ENCODE results near the gene PCDHGA6. TPM values are rescaled to one million over a fixed set of nuclear protein-coding genes. Genes with fewer than 3 reads are reported as not detected.
A peak's percentile ranks its signal among the peaks of the same experiment; 100 is the strongest.

Gene PCDHGA6
- total RNA-seq, 1 donor from 2014 or later, result 2.0 TPM

DNA sequence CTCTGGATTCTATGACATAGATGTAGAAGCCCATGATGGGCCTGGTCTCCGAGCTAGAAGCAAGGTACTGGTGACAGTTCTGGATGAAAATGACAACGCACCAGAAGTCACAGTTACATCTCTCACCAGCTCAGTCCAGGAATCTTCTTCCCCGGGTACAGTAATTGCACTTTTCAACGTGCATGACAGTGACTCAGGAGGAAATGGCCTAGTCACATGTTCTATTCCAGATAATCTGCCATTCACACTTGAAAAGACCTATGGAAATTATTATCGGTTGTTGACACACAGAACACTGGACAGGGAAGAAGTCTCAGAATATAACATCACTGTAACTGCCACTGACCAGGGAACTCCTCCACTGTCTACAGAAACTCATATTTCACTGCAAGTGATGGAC lies 17.6 kb upstream of the PCDHGA6 start:
- TF ChIP-seq, protein P1, sequence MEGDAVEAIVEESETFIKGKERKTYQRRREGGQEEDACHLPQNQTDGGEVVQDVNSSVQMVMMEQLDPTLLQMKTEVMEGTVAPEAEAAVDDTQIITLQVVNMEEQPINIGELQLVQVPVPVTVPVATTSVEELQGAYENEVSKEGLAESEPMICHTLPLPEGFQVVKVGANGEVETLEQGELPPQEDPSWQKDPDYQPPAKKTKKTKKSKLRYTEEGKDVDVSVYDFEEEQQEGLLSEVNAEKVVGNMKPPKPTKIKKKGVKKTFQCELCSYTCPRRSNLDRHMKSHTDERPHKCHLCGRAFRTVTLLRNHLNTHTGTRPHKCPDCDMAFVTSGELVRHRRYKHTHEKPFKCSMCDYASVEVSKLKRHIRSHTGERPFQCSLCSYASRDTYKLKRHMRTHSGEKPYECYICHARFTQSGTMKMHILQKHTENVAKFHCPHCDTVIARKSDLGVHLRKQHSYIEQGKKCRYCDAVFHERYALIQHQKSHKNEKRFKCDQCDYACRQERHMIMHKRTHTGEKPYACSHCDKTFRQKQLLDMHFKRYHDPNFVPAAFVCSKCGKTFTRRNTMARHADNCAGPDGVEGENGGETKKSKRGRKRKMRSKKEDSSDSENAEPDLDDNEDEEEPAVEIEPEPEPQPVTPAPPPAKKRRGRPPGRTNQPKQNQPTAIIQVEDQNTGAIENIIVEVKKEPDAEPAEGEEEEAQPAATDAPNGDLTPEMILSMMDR (IDR thresholded peaks at IDR 0.05), result no peak
- Histone ChIP-seq H3K9me3 (peaks cover 81 to 99% of the 10 kb centered on the region in 2 donors), H3K36me3 (peaks cover 0 to 4% of the 10 kb centered on the region in 2 donors), H3K4me1 (no peaks in the 10 kb centered on the region), H3K27me3 (no peaks in the 10 kb centered on the region), H3K27ac (no peak overlapping the region), H3K4me3 (no peak overlapping the region)
- intact Hi-C loops (cut with DNase I), result no loop called here
- DNase-seq (ENCODE audit: low spot score in 2 of 2), result no peak

DNA sequence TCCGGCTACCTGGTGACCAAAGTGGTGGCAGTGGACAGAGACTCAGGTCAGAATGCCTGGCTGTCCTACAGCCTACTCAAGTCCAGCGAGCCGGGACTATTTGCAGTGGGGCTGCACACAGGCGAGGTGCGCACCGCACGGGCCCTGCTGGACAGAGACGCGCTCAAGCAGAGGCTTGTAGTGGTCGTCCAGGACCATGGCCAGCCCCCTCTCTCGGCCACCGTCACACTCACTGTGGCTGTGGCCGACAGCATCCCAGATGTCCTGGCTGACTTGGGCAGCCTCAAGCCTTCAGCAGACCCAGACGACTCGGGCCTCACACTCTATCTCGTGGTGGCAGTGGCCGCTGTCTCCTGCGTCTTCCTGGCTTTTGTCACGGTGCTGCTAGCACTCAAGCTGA lies 16.7 kb upstream of the PCDHGA6 start:
- intact Hi-C loops (cut with DNase I), result no loop called here
- Histone ChIP-seq H3K4me1 (no peaks in the 10 kb centered on the region), H3K27ac (no peak overlapping the region), H3K9me3 (peaks cover 82 to 97% of the 10 kb centered on the region in 2 donors), H3K4me3 (no peak overlapping the region), H3K36me3 (peaks cover 0 to 4% of the 10 kb centered on the region in 2 donors), H3K27me3 (no peaks in the 10 kb centered on the region)
- TF ChIP-seq, protein P1 (IDR thresholded peaks at IDR 0.05), result no peak
- DNase-seq (ENCODE audit: low spot score in 2 of 2), result no peak

DNA sequence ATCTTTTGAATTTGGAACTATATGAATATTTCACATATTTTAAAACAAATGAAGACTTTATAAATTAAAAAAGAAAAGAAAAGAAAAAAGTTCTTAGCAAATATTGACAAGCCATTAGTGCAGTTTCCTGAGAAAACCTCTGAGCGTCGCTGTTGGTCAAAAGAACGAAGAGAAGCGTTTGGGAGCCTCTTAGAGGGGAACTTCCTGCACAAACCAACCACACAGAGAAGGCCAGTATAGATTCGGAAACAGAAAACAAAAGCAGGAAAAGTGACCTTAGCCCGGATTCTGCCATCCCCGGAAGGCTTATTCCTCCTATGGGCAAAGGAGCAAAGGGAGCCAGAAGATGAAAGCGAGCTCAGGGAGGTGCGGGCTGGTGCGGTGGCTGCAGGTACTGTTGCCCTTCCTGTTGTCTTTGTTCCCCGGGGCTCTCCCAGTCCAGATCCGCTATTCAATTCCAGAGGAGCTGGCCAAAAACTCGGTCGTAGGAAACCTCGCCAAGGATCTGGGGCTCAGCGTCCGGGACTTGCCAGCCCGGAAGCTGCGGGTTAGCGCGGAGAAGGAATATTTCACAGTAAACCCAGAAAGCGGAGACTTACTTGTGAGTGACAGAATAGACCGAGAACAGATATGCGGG lies 13.8 kb upstream of the PCDHGA6 start, which contains the start of gene PCDHGB2:
Gene PCDHGB2 (plus strand): TSS at position 205 of the 637 bp plus-strand sequence. CDS start 142 bp downstream, at position 347.
- Histone ChIP-seq H3K36me3 (peaks cover 0 to 3% of the 10 kb centered on the region in 2 donors), H3K4me1 (no peaks in the 10 kb centered on the region), H3K27me3 (no peaks in the 10 kb centered on the region), H3K4me3 (peak within 1 kb of the TSS; percentile 18 to 25), H3K27ac (no peak within 1 kb of the TSS), H3K9me3 (peaks cover 96 to 97% of the 10 kb centered on the region in 2 donors)
- intact Hi-C loops (cut with DNase I), result no loop called here
- DNase-seq (ENCODE audit: low spot score in 2 of 2), result no peak
- TF ChIP-seq, protein P1 (IDR thresholded peaks at IDR 0.05), result peak in 1 of 3 experiments; percentile 22

DNA sequence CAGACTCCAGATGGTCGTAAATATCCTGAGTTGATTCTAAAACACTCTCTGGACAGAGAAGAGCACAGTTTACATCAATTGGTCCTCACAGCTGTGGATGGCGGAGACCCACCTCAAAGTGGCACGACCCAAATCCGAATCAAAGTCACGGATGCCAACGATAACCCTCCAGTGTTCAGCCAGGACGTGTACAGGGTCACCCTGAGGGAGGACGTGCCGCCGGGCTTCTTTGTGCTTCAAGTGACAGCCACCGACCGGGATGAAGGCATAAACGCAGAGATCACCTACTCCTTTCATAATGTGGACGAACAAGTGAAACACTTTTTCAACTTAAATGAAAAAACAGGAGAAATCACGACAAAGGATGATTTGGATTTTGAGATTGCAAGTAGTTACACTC lies 13.0 kb upstream of the PCDHGA6 start:
- TF ChIP-seq, protein P1 (IDR thresholded peaks at IDR 0.05), result no peak
- no peaks in the 10 kb centered on the region for H3K36me3 ChIP-seq
- DNase-seq (ENCODE audit: low spot score in 2 of 2), result no peak
- H3K4me3 ChIP-seq, result peak overlapping the region in 1 of 2 donors; percentile 25
- peaks cover 96 to 97% of the 10 kb centered on the region in 2 donors for H3K9me3 ChIP-seq
- intact Hi-C loops (cut with DNase I), result no loop called here
- no peaks in the 10 kb centered on the region for H3K4me1 ChIP-seq
- no peaks in the 10 kb centered on the region for H3K27me3 ChIP-seq
- no peak overlapping the region for H3K27ac ChIP-seq

DNA sequence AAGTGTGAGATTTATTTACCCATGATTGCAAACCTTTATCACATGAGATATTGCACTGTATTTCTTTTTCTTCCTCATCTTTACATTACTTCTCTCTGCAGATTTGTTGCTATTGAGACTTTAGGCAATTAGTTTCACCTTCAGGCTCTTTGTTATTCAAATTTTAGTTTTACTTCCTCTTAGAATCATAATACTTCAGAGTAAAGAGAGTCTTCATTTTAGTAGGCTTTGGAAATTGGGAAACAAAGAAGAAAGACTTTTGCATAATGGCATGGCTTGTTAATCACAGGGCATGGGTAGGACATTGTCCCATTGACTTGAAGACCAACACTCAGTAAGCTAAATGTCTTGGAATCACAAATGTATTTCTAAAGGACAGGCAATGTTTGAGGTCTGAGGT lies 11.0 kb upstream of the PCDHGA6 start:
- Histone ChIP-seq H3K4me3 (no peak overlapping the region), H3K27me3 (no peaks in the 10 kb centered on the region), H3K9me3 (peaks cover 97 to 98% of the 10 kb centered on the region in 2 donors), H3K4me1 (no peaks in the 10 kb centered on the region), H3K27ac (no peak overlapping the region), H3K36me3 (no peaks in the 10 kb centered on the region)
- intact Hi-C loops (cut with DNase I), result no loop called here
- TF ChIP-seq, protein P1 (IDR thresholded peaks at IDR 0.05), result no peak
- DNase-seq (ENCODE audit: low spot score in 2 of 2), result no peak
